ENCODE measurements around the gene ELF4.
A peak's percentile ranks its signal among the peaks of the same experiment; 100 is the strongest.

ELF4 gene

GRCh38 chrX:130083107-130083490 lies 27.2 kb downstream of the ELF4 start:
- no peak for DNase-seq

DNA sequence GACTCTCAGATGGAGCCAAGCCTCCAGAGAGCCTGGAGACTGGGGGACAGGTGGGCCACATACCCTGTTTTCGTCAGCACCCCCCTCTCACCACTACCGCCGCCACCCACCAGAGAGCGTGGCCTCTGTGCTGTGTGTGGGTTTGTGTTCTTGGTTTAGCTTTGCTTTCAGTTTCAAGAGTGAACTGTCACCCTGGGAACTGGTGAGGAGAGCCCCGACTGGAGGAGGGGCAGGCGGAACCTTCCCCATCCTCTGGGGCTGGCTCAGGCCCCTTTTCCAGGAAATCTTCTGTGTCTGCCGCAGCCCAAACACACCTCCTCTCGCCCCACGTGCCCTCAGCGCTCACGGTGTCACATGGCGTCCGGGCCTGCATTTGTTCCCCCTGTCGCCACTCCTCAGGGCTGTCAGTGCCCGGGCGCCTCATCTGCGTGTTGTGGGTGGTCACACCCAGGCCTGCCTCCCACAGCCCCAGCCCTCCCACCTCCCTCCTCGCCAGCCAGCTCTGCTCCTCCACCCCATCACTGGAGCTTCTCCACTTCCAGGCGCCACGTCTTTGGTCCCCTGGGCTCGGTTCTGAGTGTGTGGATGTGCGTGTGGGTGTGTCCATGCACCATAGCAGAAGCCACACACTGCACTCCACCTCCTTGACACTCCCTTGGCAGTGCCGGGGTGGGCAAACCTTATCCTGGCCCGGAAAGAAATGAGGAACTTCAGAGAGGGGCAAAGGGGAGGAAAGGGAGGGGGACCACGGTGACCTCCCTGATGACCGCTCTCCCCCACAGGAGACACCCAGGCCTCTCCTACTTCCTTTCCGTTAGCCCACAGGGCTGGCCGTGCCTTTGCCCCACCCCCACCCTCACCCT lies 27.8 kb downstream of the ELF4 start:
- peak; percentile 81 to 82 for DNase-seq

- no peak for DNase-seq
Observed at GRCh38 chrX:130081421-130082045, 28.8 kb downstream of the ELF4 start.

GRCh38 chrX:130080791-130081367 lies 29.4 kb downstream of the ELF4 start:
- no peak for DNase-seq

GRCh38 chrX:130079824-130080406 lies 30.4 kb downstream of the ELF4 start:
- peak; percentile 55 to 64 for DNase-seq

- no peak for DNase-seq
Observed at GRCh38 chrX:130075777-130076176, 34.5 kb downstream of the ELF4 start.

DNA sequence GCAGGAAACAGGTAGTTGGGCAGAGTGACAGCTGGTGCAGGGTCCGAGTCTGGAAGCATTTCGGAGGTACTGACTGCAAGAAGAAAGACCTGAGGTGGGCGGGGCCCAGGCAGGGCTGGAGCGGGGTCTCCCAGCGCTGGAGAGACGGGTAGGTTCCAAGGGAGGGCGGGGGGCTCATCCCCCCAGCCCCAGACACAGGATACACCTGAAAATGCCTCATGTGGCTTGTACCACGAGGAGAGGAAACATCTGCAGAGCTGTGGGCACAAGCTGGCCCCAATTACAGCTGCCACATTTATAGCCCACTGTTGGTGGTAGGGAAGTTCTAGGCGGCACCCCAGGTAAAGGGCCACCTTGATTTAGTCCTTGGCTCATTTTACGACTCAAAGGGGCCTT lies 38.0 kb downstream of the ELF4 start:
- no peak for DNase-seq

- no peak for DNase-seq
Observed at GRCh38 chrX:130071611-130072344, 38.5 kb downstream of the ELF4 start.

DNA sequence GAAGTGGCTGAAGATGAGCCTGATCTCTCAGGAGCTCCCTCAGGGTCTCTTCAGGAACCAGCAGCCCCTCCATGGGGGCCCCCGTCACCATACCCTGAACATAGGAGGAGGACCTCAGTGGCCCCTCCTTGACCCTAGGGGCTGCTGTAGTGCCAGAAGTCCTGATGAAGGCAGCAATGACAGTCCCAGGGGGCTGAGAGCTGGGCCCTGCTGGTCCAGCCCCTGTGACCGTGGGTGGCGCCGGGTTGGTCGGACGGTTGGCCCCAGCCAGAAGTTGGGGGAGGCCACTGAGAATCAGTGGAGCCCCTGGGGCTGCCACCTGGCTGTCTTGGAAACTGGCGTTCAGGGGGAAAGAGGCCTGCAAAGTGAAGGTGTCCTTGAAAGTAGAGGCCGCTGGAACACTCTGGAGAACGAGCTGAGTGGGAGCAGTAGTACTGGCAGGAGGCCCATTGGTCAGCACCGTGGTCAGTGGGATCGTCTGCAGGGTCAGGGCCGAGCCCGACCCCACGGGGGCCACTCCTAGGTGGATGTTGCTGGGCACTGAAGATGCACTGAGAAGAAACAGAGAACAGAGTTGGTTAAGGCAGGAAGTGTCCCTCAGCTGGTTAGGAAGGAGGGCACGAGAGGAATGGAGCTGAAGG lies 43.2 kb downstream of the ELF4 start:
- DNase-seq, result no peak

DNA sequence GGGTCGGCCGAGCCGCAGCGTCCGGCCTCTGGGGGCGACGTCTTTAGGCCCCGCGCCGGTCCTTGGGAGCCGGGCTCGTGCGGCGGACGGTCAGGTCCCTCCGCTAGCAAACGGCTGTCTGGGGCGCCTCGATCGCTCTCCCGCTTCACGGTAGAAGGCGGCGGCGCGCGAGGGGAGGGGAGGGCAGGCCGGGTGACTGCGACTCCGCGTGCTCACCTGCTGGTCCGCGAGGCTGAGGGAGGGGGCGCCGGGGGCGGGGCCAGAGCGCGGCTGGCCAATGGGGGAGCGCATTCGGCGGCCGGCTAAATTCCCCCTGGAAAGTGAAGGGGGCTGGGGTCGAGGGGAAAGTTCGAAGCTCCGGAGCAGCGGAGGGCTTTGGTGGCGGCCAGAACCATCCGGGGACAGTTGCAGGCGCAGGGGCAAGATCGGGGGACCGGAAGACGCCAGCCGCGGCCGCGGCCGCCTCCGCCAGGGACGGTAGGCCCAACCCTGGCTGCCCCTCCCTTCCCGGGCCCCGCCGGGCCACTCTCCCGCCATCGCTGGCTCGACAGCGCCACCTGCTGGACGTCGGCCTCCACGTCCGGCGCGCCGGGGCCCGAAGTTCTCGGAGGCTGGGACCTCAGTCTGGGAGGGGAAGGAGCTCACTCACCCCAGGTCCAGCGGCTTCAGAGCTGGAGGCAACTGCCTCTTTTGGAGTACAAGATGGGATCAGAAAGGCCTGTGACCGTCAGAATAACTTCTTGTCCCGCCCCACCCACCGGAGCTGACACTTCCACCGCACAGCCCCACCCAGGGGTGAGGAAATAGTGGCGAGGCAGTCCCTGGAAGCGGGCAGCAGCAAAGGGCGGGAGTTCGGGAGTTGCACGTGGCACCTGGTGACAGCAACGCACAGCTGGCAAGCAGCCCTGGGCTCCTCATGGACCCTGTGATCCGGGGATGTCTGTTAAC lies 49.9 kb downstream of the ELF4 start:
- DNase-seq, result peak; percentile 78 to 84

- DNase-seq, result no peak
Observed at GRCh38 chrX:130058652-130059051, 51.6 kb downstream of the ELF4 start.

- no peak for DNase-seq
Observed at GRCh38 chrX:130057209-130057608, 53.1 kb downstream of the ELF4 start.

DNA sequence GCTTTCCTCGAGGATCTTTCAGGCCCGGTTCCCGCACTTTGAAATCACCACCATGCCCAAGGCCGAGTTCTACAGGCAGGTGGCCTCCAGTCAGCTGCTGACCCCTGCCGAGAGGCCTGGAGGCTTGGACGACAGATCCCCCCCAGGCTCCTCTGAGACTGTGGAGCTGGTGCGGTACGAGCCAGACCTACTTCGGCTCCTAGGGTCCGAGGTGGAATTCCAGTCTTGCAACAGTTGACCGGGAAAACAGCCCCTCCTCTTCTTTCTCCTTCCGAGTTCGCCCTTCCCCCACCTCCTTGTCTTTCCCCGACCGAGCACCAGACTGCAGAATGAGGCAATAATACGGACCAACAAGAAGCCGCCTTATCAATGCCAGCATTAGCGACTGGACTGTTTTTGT lies 54.4 kb downstream of the ELF4 start:
- DNase-seq, result no peak

GRCh38 chrX:130055103-130055502 lies 55.2 kb downstream of the ELF4 start:
- no peak for DNase-seq

GRCh38 chrX:130053236-130053635 lies 57.1 kb downstream of the ELF4 start:
- no peak for DNase-seq

DNA sequence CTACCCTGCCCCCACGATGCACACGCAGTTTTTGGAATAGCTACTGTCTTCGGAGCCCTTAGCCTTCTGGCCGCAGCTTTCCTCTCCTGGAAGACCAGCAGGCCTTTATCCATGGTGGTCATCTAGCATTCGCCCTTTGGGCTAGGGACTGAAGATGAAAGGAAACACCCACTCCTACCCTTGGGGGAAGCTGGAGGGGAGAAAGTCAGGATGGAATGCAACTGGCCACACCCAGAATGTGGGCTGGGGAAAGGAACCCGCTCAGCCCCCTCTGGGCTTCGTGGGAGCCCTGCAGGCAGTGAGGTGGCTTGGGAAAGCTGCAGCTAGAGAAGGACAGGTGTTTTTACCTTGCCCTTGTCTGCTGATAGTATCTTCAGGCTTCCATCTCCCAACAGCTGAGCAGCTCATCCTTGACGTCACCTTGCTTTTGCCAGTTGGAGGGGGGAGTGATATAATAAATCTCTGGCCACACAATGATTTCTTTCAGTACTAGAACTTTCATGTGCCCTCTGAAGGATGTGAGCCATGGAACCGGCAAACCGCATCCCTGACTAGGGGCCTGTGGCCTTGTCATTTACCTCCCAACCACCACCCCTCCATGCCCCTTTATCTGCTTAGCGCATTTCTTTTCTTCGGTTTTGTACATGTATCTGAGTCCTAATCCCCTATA lies 59.0 kb downstream of the ELF4 start:
- DNase-seq, result no peak

- no peak for DNase-seq
Observed at GRCh38 chrX:130049821-130050220, 60.5 kb downstream of the ELF4 start.

GRCh38 chrX:130048686-130049222 lies 61.5 kb downstream of the ELF4 start:
- DNase-seq, result no peak

GRCh38 chrX:130047416-130047815 lies 62.9 kb downstream of the ELF4 start:
- DNase-seq, result no peak

- no peak for DNase-seq
Observed at GRCh38 chrX:130039847-130040246, 70.5 kb downstream of the ELF4 start.

All from CD4-positive, alpha-beta T cell treated with Interleukin-1 beta for 1 hour (primary cell).